ENCODE data around the gene HMGB4.

The HMGB4 gene

DNA sequence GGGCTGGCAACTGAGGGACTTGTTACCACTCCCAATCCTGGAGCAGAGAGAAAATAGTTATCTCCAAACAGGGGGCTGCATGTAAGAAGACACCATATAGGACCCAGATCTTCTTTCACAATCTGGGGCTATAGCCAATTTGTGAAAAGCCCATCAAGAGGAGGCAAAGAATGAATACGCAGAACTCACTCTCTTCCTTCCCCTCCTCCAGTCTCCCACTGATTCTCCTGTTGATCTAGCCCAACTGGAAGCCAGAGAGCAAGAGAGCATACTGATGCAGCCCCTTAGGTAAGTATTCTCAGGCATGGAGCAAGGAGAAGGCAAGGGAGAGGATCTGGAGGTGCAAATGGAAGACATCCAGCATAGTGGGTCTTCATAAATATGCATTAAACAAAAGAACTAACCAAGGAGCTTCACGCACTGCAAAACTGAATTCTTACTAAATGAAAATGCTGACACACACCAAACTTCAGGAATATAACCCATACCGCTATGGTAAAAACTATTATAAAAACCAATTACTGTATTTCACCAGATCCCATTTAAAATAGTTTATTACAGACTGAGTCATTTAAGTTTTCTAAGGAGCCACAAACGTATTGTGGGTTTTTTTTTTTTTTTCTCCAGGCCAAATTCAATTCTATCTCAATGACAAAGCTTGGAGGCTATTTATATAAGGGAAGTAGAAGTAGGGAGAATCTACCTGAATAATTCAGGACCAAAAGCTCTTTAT, 15.5 kb upstream of the HMGB4 start:
- DNase-seq (ENCODE audit: low read depth, low spot score) = no peak

DNA sequence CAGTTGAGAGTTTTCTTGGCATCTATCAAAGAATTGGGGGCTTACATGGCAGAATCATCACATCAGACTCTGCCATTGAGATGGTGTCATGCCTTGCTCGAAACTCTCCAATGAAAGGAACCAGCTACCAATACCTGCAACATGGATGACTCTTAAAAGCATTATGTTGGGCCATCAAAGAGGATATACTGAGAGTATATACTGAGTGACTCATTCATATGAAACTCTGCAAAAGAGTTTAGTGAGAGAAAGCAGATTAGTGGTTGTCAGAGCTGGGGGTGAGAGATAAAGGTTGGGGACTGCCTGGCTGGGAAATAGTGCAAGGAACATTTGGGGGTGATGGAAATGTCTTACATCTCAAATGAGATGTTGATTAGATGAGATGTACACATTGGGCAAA, 14.7 kb upstream of the HMGB4 start:
- DNase-seq (ENCODE audit: low read depth, low spot score) = no peak

DNA sequence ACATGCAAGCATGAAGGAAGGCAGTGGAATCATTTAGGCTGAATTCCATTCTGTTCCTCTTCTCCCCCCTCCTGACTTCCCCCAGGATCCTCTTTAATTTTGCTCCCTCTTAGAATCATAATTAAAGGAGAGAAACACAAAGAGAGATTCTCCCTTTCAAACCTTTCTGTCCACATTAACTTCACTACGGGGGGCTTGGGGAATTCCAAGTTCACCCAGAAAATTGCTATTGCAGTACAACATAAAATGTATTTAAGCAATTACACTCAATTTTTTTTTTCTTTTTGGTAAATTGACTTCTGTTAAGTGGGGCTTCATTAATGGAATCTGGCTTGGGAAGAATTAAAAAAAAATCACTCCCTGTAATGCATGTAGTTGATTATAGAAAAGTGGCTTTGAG, 13.4 kb upstream of the HMGB4 start:
- no peak for DNase-seq (ENCODE audit: low read depth, low spot score)

DNA sequence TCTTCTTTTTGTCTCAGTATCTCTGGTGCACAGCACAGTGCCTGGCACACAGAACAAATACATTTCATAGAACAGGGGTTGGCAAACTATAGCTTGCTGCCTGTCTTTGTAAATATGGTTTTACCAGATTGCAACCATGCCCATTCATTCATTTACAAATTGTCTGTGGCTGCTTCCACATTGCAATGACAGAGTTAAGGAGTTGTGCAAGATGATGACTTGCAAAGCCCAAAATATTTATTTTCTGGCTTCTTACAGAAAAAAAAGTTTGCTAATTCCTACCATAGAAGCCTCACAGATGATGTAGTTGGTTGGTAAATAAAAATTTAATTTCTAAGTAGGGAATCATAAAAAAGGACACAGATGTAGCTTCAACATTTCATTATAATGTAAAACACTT, 11.2 kb upstream of the HMGB4 start:
- DNase-seq (ENCODE audit: low read depth, low spot score) = no peak

DNA sequence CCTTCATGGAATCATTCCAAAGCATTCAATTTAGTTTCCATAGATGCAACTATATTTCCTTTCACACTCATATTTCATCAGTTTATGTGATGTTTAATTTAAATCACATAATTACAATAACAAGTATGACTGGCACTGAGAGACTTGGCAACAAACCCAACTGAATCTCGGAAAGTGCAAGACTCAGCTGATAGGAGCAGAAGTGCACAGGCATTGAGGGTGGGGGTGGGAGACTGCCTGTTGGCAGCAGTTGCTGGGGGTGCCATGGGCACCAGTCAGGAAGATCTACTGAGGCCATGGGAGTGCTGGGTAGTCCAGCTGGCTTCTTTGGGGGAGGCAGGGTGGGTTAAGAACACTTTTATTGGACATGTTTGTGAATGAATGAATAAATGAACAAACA, 10.4 kb upstream of the HMGB4 start:
- no peak for DNase-seq (ENCODE audit: low read depth, low spot score)

DNA sequence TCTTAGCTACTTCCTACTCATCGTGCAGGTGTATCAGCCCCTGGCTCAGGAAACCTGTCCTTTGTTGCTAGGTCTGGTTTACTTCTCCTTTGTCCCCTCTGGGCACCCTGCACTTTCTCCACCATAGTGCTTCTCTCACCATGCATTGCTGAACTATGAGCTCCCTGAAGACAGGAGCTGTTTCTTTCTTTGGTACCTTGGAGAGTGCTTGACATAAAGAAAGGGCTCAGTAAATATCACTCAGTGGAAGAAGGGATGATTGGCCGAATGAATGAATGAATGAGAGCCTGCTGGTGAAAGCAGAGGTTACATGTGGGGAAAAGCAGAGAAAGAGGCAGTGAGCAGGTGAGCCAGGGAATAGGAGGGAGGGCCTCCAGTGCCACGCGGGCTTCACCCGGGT, 9.8 kb upstream of the HMGB4 start:
- no peak for DNase-seq (ENCODE audit: low read depth, low spot score)

DNA sequence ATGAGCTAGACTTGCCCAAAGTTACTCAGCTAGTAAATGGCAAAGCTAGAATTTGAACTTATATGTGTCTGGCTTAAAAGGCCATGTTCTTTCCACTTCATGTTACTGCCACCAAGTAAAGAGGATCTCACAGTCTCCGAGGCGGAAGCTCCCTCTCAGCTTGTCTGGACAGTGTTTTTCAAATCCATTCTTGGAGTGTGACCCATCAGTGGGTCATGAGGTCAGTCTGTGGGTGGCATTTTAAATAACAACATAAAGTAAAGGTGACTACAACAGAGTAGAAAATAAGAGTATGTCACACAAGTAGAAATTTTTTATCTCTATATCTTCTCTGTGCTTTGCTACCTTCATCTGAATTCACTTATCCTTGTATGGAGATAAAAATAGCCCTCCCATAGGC, 3.2 kb upstream of the HMGB4 start:
- no peak for DNase-seq (ENCODE audit: low read depth, low spot score)

DNA sequence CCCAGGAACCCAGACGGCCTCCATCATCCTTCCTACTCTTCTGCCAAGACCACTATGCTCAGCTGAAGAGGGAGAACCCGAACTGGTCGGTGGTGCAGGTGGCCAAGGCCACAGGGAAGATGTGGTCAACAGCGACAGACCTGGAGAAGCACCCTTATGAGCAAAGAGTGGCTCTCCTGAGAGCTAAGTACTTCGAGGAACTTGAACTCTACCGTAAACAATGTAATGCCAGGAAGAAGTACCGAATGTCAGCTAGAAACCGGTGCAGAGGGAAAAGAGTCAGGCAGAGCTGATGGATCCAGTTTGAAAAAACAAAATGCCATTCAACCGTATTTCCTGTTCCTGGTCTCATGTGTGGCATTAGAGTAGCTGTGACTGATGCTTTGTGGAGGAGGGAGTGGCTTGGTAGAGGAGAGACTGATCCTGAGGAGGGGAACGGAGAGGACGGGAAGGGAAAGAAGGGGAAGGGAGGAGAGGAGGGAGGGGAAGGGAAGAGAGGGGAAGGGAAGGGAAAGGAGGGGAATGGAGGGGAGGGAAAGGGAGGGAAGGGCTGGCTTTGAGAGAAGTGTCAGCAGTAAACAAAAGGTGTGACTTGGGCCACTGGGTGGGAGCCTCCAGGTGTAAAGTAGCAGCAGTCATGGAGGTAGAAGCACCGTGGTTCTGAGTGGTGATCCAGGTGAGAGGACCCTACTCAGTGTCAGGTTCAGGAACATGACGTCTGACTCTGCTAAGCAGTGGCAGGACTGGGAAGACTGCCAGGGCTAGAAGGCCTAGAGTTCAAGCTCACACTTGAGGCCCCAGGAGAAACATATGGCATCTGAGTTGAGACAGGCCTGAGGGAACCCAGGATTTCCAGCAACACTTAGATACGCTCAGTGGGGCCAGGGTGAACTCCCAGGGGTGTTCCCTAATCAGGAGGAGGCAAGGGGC, 846 bp downstream of the HMGB4 start:
- no peak for DNase-seq (ENCODE audit: low read depth, low spot score)

DNA sequence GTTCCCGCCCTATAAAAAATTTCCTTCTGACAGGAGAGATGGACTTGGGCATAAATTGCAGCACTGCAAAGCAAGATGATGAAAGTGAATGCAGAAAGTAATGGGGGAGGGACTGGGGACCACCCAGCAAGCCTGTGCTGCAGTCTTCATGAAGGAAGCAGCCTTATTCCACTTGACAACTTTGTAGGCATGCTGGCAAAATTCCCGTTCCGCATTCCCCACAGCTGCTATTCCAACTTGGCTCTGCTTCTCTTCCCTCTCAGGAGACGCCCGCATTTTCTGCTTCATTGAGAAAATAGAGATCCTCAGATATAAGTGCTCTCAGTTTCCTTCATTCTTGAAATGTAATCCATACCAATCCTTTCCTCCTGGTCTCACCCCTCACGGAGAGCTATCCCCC, 2.4 kb downstream of the HMGB4 start:
- DNase-seq (ENCODE audit: low read depth, low spot score) = no peak

DNA sequence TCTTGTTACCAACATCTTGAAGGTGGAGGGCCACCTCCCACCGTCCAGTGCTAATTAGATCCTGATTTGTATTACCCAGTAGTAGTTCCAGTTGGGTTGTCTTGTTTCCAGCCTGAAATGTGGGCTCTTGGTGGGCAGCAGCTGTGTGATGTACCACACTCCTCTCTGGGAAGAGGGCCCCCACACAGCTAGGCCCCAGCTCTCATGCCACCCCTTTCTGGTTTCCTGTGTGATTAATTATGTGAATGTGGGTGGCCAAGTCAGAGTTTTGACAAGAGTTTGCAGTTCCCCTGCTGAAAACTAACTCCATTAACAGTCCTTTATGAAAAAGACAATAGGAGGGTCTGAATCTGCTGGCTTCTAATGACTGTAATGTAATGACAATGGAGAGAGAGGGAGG, 3.8 kb downstream of the HMGB4 start:
- no peak for DNase-seq (ENCODE audit: low read depth, low spot score)

DNA sequence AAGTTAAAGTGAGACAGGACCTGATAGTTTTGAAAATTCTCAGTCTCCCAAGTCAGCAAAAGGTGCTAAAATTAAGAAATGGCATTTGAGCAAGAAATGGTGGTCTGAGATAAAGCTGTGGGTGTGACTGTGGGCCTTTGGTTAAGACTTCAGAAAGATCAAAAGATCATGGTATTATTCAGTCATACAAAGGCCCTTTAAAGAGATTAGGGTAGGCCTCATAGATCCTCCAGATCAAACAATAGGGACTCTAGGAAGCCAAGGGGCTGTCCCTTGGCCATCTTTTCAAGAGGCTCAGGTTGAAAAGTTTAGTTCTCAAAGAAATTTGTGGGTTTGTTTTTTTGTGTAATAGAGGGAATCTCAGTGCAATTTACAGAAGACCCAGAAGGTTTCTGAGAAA, 8.4 kb downstream of the HMGB4 start:
- no peak for DNase-seq (ENCODE audit: low read depth, low spot score)

DNA sequence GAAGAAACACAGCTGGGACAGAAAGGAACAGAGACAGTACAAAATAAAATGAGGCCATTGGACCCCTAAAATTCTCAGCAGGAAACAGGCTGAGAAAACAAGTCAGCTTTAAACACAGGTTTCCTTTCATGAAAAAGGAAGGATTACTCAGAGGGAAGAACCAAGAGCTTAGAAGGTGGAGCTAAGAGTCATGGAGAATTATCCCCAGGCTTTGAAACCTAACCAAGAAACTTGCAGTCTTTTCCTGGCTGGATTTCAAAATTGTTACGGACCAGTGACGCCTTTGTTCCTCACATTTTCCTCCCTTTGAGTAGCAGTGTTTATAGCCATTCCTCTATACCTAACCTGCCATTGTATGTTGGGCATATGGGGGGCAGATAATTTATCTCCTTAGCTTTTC, 8.8 kb downstream of the HMGB4 start:
- DNase-seq (ENCODE audit: low read depth, low spot score) = no peak

DNA sequence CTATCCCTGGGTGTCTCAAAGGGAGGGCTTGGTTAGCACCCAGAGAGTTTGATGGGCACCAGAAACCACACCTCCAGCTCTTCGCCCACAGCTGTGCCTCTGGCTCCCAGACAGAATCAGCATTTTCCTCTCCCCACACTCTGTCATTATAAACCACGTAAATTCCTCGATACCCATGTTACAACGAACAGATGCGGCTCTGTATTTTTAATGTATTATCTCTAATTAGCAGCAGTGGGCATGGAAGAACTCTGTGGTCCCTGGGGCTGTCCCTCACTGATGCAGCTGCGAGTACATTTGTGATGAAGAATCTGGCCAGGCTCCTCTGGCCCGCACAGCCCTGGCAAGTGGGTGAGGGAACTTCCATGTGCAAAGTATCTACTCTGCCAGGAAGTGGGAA, 10.8 kb downstream of the HMGB4 start:
- no peak for DNase-seq (ENCODE audit: low read depth, low spot score)

DNA sequence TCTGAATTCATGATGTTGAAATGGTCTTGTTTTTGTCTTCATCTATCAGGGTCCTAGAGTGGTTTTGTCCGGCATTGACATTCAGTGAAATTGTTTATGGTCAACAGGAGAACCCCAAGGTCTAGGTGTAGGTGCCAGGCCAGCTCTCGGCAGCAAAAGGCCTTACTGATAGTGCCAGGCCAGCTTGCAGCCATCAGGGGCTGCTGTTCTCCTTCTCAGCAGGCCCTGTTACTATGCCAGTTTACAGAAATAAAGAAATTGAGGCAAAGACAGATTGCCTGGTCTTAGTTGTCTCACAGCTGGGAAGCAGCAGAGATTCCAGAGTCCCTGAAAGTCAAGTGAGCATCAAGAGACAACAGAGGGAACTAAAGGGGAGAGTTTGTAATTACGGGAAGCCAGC, 12.0 kb downstream of the HMGB4 start:
- no peak for DNase-seq (ENCODE audit: low read depth, low spot score)

DNA sequence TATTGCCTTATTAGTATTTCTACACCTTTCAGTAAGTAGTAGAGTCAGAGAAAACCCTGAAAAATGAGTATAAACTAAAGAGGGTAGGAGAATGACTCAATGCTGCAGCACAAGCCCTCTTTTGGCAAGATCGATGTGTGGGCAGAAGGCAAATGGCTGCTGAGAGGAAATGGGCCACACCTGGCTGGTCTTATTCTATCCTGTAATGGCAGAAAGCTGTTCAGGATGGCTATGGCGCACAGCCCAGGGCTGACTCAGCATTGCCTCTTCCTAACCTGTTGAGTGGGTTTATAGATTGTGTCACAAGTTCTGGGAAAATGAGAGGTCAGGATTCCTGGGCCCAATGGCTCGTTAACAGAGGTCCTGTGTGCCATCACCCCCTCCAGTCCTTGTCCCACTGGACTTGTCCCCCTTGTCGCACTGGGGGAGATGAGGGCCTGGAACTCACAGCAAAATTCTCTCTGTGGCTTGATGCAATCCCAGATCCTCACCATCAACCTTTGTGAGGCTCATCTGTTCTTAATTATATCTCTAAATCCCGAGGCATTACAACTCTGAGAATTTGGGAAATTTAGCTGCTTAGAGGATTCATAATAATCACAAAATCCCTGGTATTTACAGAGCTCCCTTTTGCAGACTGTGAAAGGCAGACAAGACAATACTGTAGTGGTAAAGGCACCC, 13.2 kb downstream of the HMGB4 start:
- no peak for DNase-seq (ENCODE audit: low read depth, low spot score)

DNA sequence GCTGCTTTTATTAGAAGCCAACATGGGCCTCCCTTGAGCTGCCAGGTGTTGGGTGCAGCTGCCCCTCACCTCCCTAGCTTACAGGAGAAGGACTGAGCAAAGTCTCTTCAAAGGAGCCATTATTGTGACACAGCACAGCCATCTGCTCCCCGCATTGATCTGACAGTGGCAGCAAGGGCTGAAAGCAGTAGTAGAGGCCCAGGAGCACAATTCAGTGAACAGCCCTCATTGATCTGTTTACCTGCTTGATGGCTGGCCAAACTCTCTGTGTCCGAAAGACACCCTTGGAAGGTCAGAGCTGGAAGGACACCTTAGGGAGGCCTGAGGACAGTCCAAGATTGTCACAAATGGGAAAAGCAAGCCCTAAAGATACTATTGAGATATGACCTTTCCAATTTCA, 14.5 kb downstream of the HMGB4 start:
- DNase-seq (ENCODE audit: low read depth, low spot score) = no peak

DNA sequence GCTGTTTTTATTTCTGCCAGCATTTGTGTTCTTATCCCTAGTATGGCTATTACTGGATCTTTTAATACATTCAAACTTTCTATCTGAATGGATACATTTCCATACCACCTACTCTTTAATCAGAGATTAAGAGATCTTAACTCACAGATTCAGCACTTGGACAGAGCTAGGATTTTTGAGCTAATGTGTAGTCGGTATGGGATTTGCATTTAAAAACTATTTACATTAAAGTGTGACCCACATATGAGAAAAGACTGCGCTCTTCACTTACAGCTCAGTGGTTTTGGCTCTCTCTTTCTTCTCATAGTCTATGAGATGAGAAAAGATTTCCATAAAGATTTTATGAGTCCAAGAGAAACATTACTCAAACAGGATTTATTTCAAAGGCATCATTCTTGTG, 16.4 kb downstream of the HMGB4 start:
- DNase-seq (ENCODE audit: low read depth, low spot score) = no peak

DNA sequence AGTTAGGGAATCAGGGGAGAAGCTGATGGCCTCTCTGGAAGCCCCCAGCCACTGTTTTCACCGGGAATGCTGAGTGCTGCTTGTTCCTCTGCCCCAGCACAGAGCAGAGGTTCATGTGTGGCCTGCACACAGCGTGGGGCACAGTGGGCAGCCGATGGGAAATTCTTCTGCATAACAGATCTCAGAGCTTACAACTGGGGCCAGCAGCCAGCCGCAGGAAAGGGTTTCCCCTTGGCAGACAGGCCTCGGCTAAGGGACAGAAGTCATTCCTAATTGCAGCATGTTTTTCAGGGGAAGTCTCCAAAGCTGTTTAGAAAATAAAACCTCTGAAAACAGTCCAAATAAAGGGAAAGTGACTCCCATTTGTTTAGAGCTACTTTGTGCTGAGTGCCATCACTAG, 22.6 kb downstream of the HMGB4 start:
- DNase-seq (ENCODE audit: low read depth, low spot score) = no peak

DNA sequence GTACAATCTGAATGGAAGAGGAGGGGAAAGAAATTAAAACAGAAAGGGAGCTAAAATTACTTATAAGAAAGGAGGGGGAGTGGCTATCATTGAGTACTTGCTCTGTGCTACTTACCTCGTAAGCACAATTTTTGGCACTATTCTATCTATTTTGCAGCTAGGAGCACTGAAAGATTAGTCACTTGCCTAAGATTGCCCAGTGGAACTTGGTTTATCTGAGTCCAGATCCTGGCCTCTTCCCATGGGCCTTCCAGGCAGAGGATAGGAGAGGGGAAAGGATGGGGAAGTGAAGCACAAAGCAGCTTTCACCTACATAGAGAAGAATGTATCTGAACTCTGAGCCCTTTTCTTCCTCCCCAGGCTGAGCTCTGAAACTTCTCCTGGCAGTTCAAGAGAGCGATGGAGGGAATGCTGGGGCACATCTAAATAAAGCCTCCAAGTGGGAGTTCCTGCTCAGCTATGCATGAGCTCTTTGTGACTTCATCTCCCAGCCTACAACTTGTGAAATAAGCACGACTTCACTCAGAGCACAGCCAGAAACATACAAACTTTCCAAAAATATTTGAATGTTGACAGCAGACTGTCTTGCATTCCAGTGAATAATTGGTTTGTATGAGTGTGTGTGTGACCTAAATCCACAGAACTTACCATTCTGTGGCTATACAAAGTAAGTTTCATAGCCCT, 29.4 kb downstream of the HMGB4 start:
- no peak for DNase-seq (ENCODE audit: low read depth, low spot score)

DNA sequence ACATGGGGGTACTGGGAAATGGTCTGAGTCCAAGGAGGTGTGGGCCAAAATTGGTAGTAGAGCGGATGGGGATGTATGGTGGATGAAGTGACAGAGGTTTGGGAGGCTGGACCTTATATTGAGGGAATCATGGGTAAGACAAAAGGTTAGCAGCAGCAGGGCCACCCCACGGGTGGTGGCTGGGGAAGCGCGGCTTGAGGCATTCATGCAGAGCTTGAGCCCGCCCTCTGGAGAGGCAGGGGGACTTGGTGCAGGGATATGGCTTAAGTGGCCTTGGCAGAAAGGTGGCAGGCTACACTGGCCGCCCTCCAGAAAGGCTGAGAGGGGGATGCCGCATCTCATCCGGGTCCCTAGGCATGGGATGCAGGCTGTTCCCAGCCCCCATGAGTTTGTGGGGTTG, 31.5 kb downstream of the HMGB4 start:
- no peak for DNase-seq (ENCODE audit: low read depth, low spot score)

DNA sequence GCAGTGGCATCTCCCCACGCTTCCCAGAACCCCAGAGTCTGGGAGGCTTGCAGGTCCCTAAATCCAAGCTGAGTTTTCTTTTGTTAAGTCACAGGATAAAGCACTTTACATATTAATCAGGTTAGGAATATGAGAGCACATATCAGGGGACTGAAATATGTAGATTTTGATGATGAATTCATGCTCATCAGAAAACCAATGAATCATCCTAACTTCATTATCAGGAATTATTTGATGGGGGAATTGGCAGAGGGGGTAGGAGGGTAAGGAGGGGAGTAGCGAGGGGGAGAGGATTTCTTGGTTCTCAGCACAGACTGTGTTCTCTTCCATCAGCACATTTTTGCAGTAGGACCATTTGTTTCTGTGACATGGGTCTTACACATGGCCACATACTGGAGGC, 32.1 kb downstream of the HMGB4 start:
- DNase-seq (ENCODE audit: low read depth, low spot score) = no peak

DNA sequence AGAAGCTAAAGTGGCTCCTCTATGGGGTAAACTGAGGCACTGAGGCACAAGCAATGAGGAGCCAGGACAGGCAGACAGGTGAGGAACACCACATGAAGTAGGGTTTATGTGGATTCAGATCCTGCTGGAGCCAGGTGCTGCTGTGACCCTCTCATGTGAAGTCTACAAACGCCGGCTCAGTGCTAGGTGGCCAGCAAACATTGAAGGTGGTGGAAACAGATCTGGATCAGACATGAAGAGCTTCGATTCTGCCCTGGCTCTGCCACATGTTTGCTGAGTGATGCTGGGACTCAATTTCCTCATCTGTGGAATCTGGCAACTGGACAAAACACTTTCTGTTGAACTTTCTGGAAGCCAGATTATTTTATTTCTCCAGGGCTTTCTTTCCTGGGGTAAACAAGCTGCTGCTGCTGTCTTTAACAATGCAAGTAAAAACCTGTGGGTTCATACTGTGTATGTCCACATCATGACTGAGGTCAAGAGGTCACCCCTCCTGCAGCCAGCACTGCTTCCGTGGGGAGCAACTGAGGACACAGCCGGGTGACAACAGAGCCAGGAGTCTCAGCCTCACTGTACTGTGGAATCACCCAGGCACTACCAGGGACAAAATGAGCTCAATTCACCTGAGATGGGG, 33.3 kb downstream of the HMGB4 start:
- no peak for DNase-seq (ENCODE audit: low read depth, low spot score)
